GM10847 (cell line): ENCODE measurements around the gene SYT7.

Source experiments
- POLR2A ChIP-seq: IDR thresholded peaks from 2 replicates; pipeline ENCODE4 v1.6.1; 2011; ENCODE audit not compliant: insufficient read length; ENCODE audit errors: extremely low read depth

Gene SYT7

GRCh38 chr11:61575886-61576861 is 4.7 kb downstream of the SYT7 start:
- TF ChIP-seq POLR2A = no peak

- TF ChIP-seq POLR2A = no peak
Observed at GRCh38 chr11:61574611-61575010, 6.3 kb downstream of the SYT7 start.

GRCh38 chr11:61572913-61573312 is 8.0 kb downstream of the SYT7 start:
- TF ChIP-seq POLR2A = no peak

GRCh38 chr11:61571869-61572268 is 9.0 kb downstream of the SYT7 start:
- TF ChIP-seq POLR2A = no peak

- TF ChIP-seq POLR2A = no peak
Observed at GRCh38 chr11:61571337-61571736, 9.5 kb downstream of the SYT7 start.

GRCh38 chr11:61569701-61570100 is 11.2 kb downstream of the SYT7 start:
- TF ChIP-seq POLR2A = no peak

- TF ChIP-seq POLR2A = no peak
Observed at GRCh38 chr11:61569018-61569417, 11.9 kb downstream of the SYT7 start.

GRCh38 chr11:61567286-61568061 is 13.4 kb downstream of the SYT7 start:
- TF ChIP-seq POLR2A = no peak

- no peak for TF ChIP-seq POLR2A
Observed at GRCh38 chr11:61564936-61565696, 15.8 kb downstream of the SYT7 start.

GRCh38 chr11:61560751-61561150 is 20.1 kb downstream of the SYT7 start:
- no peak for TF ChIP-seq POLR2A

- TF ChIP-seq POLR2A = no peak
Observed at GRCh38 chr11:61556621-61557020, 24.3 kb downstream of the SYT7 start.

GRCh38 chr11:61555978-61556377 is 24.9 kb downstream of the SYT7 start:
- TF ChIP-seq POLR2A = no peak

GRCh38 chr11:61555051-61555969 is 25.6 kb downstream of the SYT7 start:
- no peak for TF ChIP-seq POLR2A

- TF ChIP-seq POLR2A = no peak
Observed at GRCh38 chr11:61554172-61554988, 26.5 kb downstream of the SYT7 start.
